ENCODE measurements around the gene DUSP2. TPM values are rescaled to one million over a fixed set of nuclear protein-coding genes. Genes with fewer than 3 reads are reported as not detected.

DUSP2 gene
- total and polyA plus RNA-seq, 9 of the 15 experiments (the other 6 are each of a cell fraction or from before 2014, with no cell fraction given) = 0.04 to 0.18 TPM; not detected in 7

- no peak for TF ChIP-seq ZNF639 (CRISPR knock-in tag; conservative IDR thresholded peaks at IDR 0.05 in 1 of 2, IDR thresholded peaks at IDR 0.05 in 1 of 2)
- TF ChIP-seq MXD1 (CRISPR knock-in tag; IDR thresholded peaks at IDR 0.05; ENCODE audit: borderline replicate concordance, poor library complexity, severe bottlenecking) = no peak
- no peak for TF ChIP-seq TCF7L2 (IDR thresholded peaks at IDR 0.05; ENCODE audit: low read depth, low read length)
- TF ChIP-seq EP300 (IDR thresholded peaks at IDR 0.05; ENCODE audit: low read length) = no peak
- no peak for TF ChIP-seq SETDB1 (IDR thresholded peaks at IDR 0.05; ENCODE audit: low read length)
- no peak for TF ChIP-seq MIER1 (IDR thresholded peaks at IDR 0.05; ENCODE audit: low read depth)
Measured at GRCh38 chr2:96137321-96138178, 7.7 kb downstream of the DUSP2 start (continued).

GRCh38 chr2:96136129-96136720 is 9.0 kb downstream of the DUSP2 start:
- no peak for DNase-seq (ENCODE audit: extremely low read depth in 1 of 4, low spot score in 3 of 4)
- FAIRE-seq = no peak
- Histone ChIP-seq H2AFZ (ENCODE audit: low read depth, low read length) (no peak overlapping the region), H3K9me3 (replicated peaks; ENCODE audit: control insufficient read depth, insufficient read depth, low read depth, low read length) (no peaks in the 10 kb centered on the region), H3K27me3 (ENCODE audit: control insufficient read depth in 2 of 2, insufficient read depth in 2 of 2, low read length in 2 of 2) (peaks cover 47 to 70% of the 10 kb centered on the region in 2 experiments), H3K4me3 (no peak overlapping the region), H3K27ac (ENCODE audit: extremely low read depth, low read depth, low read length) (no peak overlapping the region), H4K20me1 (replicated peaks; ENCODE audit: control insufficient read depth, insufficient read depth, low read length) (peaks cover 20% of the 10 kb centered on the region; the same call in 1 of the 2 replicates), H3K9ac (ENCODE audit: insufficient read depth in 1 of 2, low read depth in 2 of 2, low read length in 2 of 2) (no peak overlapping the region), H3K36me3 (ENCODE audit: control insufficient read depth, insufficient read depth, low read length) (no peaks in the 10 kb centered on the region), H3K9me1 (ENCODE audit: control insufficient read depth, insufficient read depth, low read length) (no peaks in the 10 kb centered on the region), H3K4me1 (replicated peaks in 1 of 2; ENCODE audit: control insufficient read depth in 2 of 2, insufficient read depth in 2 of 2, low read length in 2 of 2) (peaks cover 0 to 7% of the 10 kb centered on the region in 2 experiments; a peak in 2 of 5 replicates), H3K4me2 (ENCODE audit: insufficient read depth, low read length) (no peak overlapping the region), H3K79me2 (ENCODE audit: control insufficient read depth, insufficient read depth, low read length) (no peaks in the 10 kb centered on the region)
- BruUV-seq (replicated peaks) = no TSS peak
- intact Hi-C loops (cut with micrococcal nuclease) = no loop called here
- TF ChIP-seq KDM2B (CRISPR knock-in tag; IDR thresholded peaks at IDR 0.05) (no peak), NFIC (IDR thresholded peaks at IDR 0.05) (peak; percentile 30; the same call in 1 of the 2 replicates)
- in situ Hi-C loops (cut with MboI) = no loop called here
- ChIA-PET POLR2A (no interaction called here), CTCF (ENCODE audit: low intra/inter-chr PET ratio) (no interaction called here)
- ATAC-seq = no peak
- WGBS (ENCODE audit: insufficient coverage, low coverage, missing lambda C conversion rate) = 1% methylated on average over 8 of the region's 8 CpGs

All from K562 (cell line).